GM12891 (cell line): ENCODE data around the gene FBXL15.

ENCODE experiments used
- POLR2A ChIP-seq: IDR thresholded peaks from 2 replicates; pipeline ENCODE4 v1.6.1; 2011; ENCODE audit warnings: low read depth, low read length, control low read depth
- POLR2AphosphoS5 ChIP-seq: IDR thresholded peaks from 2 replicates; pipeline ENCODE4 v1.6.1; 2011; ENCODE audit warnings: low read depth, low read length, control low read depth

- no peak for TF ChIP-seq POLR2A
- TF ChIP-seq POLR2AphosphoS5 = peak; percentile 1; the same call in 1 of the 2 replicates
Observed at GRCh38 chr10:102406815-102407214, 13.8 kb upstream of the FBXL15 start.
